DOHH2 (cell line): ENCODE results near the gene DOK7.

ENCODE experiments used
- H3F3A ChIP-seq: fragments of 200-600 bp; sonication (generic), shearing (Covaris generic); 2 replicates; pipeline ENCODE4 v1.6.0; 2016; ENCODE audit warnings: antibody characterized with exemption, mild to moderate bottlenecking; ENCODE audit not compliant: control insufficient read depth, insufficient read depth
- H3K27ac ChIP-seq: fragments of 200-600 bp; sonication (generic); 2 replicates; pipeline ENCODE4 v1.5.1; 2014; ENCODE audit warnings: low read depth, mild to moderate bottlenecking, low read length, moderate library complexity
- H3K27me3 ChIP-seq: fragments of 200-600 bp; sonication (generic); 2 replicates; pipeline ENCODE4 v1.6.1; 2014; ENCODE audit warnings: mild to moderate bottlenecking, low read length, mixed read lengths; ENCODE audit not compliant: control insufficient read depth
- H3K36me3 ChIP-seq: fragments of 200-600 bp; sonication (generic); 2 replicates; pipeline ENCODE4 v1.6.1; 2014; ENCODE audit warnings: mild to moderate bottlenecking, low read length, moderate library complexity, mixed read lengths; ENCODE audit not compliant: control insufficient read depth
- H3K4me1 ChIP-seq: fragments of 200-600 bp; sonication (generic); 2 replicates; pipeline ENCODE4 v1.6.1; 2014; ENCODE audit warnings: mild to moderate bottlenecking, low read length, mixed read lengths; ENCODE audit not compliant: control insufficient read depth
- H3K4me2 ChIP-seq: fragments of 200-600 bp; sonication (generic); 2 replicates; pipeline ENCODE4 v1.6.0; 2014; ENCODE audit warnings: mild to moderate bottlenecking, low read length, moderate library complexity
- H3K4me3 ChIP-seq: fragments of 200-600 bp; sonication (generic); 2 replicates; pipeline ENCODE4 v1.5.1; 2014; ENCODE audit warnings: mild to moderate bottlenecking, low read length, mixed read lengths
- H3K79me2 ChIP-seq: fragments of 200-600 bp; sonication (generic); 2 replicates; pipeline ENCODE4 v1.6.1; 2014; ENCODE audit warnings: mild to moderate bottlenecking, low read length, mixed read lengths; ENCODE audit not compliant: control insufficient read depth
- H3K9me2 ChIP-seq: fragments of 200-600 bp; sonication (generic); replicated peaks from 2 replicates; pipeline ENCODE4 v1.6.1; 2014; ENCODE audit warnings: mild to moderate bottlenecking, low read length, mixed read lengths; ENCODE audit not compliant: control insufficient read depth
- H3K9me3 ChIP-seq: fragments of 200-600 bp; sonication (generic); 2 replicates; pipeline ENCODE4 v1.6.1; 2014; ENCODE audit warnings: antibody characterized with exemption, low read length, mixed read lengths; ENCODE audit not compliant: control insufficient read depth, insufficient read depth
- H4K20me1 ChIP-seq: fragments of 200-600 bp; sonication (generic); 2 replicates; pipeline ENCODE4 v1.6.0; 2014; ENCODE audit warnings: low read depth, mild to moderate bottlenecking, antibody characterized with exemption, low read length, moderate library complexity; ENCODE audit not compliant: control insufficient read depth, insufficient read depth
- CTCF ChIP-seq: fragments of 200-600 bp; sonication (generic); IDR thresholded peaks from one replicate; pipeline ENCODE4 v1.5.1; 2014; ENCODE audit warnings: antibody characterized with exemption, mild to moderate bottlenecking, low read depth, low read length; ENCODE audit not compliant: poor library complexity, severe bottlenecking
- EZH2phosphoT487 ChIP-seq: fragments of 200-600 bp; sonication (generic); IDR thresholded peaks from 2 replicates; pipeline ENCODE4 v1.6.1; 2017; ENCODE audit warnings: borderline replicate concordance, mild to moderate bottlenecking, antibody characterized with exemption, low read length, moderate library complexity, mixed read lengths

Gene DOK7

DNA sequence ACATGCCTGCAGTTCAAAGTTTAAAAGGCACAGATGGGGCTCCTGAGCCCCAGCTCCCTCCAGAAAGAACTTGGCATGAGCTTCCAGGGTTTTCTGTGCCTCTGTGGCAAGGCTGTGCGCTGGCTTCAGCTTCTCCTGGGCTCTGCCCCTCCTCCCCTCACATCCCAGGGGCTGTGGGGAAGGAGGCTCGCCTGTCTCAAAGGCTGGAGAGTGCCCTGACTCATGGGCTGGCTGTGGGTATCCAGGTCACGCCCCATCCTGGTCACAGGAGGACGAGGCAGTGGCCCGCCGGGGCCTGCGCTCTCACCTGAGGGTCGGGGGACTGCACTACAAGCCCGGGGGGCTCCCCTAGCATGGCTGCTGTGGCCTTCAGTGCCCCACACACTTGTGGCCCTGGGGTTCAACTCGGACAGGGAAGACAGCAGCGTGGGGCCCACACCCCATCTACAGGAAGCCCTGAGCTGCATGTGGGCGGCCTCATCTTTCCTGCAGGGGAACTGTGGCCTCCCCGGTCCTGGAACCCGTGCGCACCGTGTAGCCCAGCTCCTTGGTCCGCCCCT, 51.2 kb downstream of the DOK7 start:
- TF ChIP-seq EZH2phosphoT487: no peak
- Histone ChIP-seq H3K9me3 (no peaks in the 10 kb centered on the region), H3K27me3 (no peaks in the 10 kb centered on the region), H4K20me1 (no peaks in the 10 kb centered on the region), H3K27ac (no peak overlapping the region), H3K79me2 (no peaks in the 10 kb centered on the region), H3K4me1 (no peaks in the 10 kb centered on the region), H3K4me2 (no peak overlapping the region), H3F3A (no peaks in the 10 kb centered on the region), H3K9me2 (no peaks in the 10 kb centered on the region), H3K4me3 (no peak overlapping the region), H3K36me3 (peaks cover 57% of the 10 kb centered on the region)

GRCh38 chr4:3514806-3515501, 51.8 kb downstream of the DOK7 start:
- no peak overlapping the region for H3K4me3 ChIP-seq
- no peak overlapping the region for H3K4me2 ChIP-seq

DNA sequence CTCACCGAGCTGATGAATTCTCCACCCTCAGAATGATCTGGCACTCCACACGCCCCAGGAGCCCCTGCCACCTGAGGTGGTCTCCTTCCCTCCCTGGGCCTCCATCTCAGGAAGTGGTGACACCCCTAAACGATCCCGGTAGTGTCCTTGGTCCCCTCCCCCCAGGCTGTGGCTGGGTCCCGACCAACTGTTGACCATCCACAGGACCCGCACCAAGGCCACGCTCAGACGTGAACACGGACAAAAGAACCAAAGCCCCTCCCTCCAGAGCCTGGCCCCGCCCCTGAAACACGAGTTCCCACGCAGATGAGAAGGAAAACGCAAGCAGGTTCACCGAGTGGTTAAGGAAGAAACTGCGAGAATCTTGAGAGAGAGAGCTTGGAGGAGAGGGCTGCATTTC, 52.5 kb downstream of the DOK7 start:
- no peaks in the 10 kb centered on the region for H3K27me3 ChIP-seq
- no peaks in the 10 kb centered on the region for H4K20me1 ChIP-seq
- no peak overlapping the region for H3K27ac ChIP-seq
- H3K79me2 ChIP-seq: no peaks in the 10 kb centered on the region
- H3K9me3 ChIP-seq: no peaks in the 10 kb centered on the region
- TF ChIP-seq EZH2phosphoT487: no peak
- no peak for TF ChIP-seq CTCF
- H3K9me2 ChIP-seq: no peaks in the 10 kb centered on the region
- no peaks in the 10 kb centered on the region for H3F3A ChIP-seq
- peaks cover 59% of the 10 kb centered on the region for H3K36me3 ChIP-seq
- no peak overlapping the region for H3K4me2 ChIP-seq
- no peaks in the 10 kb centered on the region for H3K4me1 ChIP-seq
- no peak overlapping the region for H3K4me3 ChIP-seq

More at GRCh38 chr4:3514806-3515501, 51.8 kb downstream of the DOK7 start:
- no peaks in the 10 kb centered on the region for H3K4me1 ChIP-seq
- H3K27ac ChIP-seq: no peak overlapping the region
- H3F3A ChIP-seq: no peaks in the 10 kb centered on the region
- H3K79me2 ChIP-seq: no peaks in the 10 kb centered on the region
- no peaks in the 10 kb centered on the region for H3K9me3 ChIP-seq
- H3K27me3 ChIP-seq: no peaks in the 10 kb centered on the region
- H3K9me2 ChIP-seq: no peaks in the 10 kb centered on the region
- no peaks in the 10 kb centered on the region for H4K20me1 ChIP-seq
- TF ChIP-seq CTCF (peak; percentile 39), EZH2phosphoT487 (no peak)
- peaks cover 58% of the 10 kb centered on the region for H3K36me3 ChIP-seq
